NCI-H510A treated with DMSO at 0.1 percent for 48 hours (cell line): Measurements from ENCODE around the gene PHF21A.
"Not testable (repeated sequence)": the region's sequence is repeated elsewhere in the genome, so short reads cannot be mapped to it uniquely, and the experiment has no call there.

Experiments
- DNase-seq: peaks from one replicate; lab custom pipeline; 2025; lab: John Stamatoyannopoulos, UW

The PHF21A gene

GRCh38 chr11:46120346-46121300, 631 bp downstream of the PHF21A start:
- peak; percentile 9 for DNase-seq

- DNase-seq, result no peak
These were observed 1.7 kb downstream of the PHF21A start for GRCh38 chr11:46119352-46120216.

- no peak for DNase-seq
These were observed 2.4 kb downstream of the PHF21A start for GRCh38 chr11:46118702-46119351.

GRCh38 chr11:46117842-46118241, 3.4 kb downstream of the PHF21A start:
- no peak for DNase-seq

GRCh38 chr11:46116712-46117037, 4.6 kb downstream of the PHF21A start:
- not testable (repeated sequence) for DNase-seq

- no peak for DNase-seq
These were observed 5.1 kb downstream of the PHF21A start for GRCh38 chr11:46116007-46116711.

- no peak for DNase-seq
These were observed 6.3 kb downstream of the PHF21A start for GRCh38 chr11:46114961-46115360.

GRCh38 chr11:46114378-46114777, 6.9 kb downstream of the PHF21A start:
- DNase-seq, result no peak

- no peak for DNase-seq
These were observed 8.2 kb downstream of the PHF21A start for GRCh38 chr11:46112961-46113607.

GRCh38 chr11:46108751-46109150, 12.5 kb downstream of the PHF21A start:
- no peak for DNase-seq

- DNase-seq, result no peak
These were observed 13.5 kb downstream of the PHF21A start for GRCh38 chr11:46107780-46108179.

- DNase-seq, result no peak
These were observed 13.9 kb downstream of the PHF21A start for GRCh38 chr11:46107408-46107718.

- no peak for DNase-seq
These were observed 14.5 kb downstream of the PHF21A start for GRCh38 chr11:46106530-46107407.

- no peak for DNase-seq
These were observed 15.3 kb downstream of the PHF21A start for GRCh38 chr11:46105926-46106325.

- no peak for DNase-seq
These were observed 16.1 kb downstream of the PHF21A start for GRCh38 chr11:46105134-46105628.

GRCh38 chr11:46102843-46103242, 18.4 kb downstream of the PHF21A start:
- DNase-seq, result no peak

GRCh38 chr11:46100670-46101069, 20.6 kb downstream of the PHF21A start:
- no peak for DNase-seq

GRCh38 chr11:46099963-46100316, 21.3 kb downstream of the PHF21A start:
- DNase-seq, result no peak

GRCh38 chr11:46090375-46090774, 30.9 kb downstream of the PHF21A start:
- DNase-seq, result no peak

- DNase-seq, result no peak
These were observed 41.6 kb downstream of the PHF21A start for GRCh38 chr11:46079662-46080061.
